MM.1S (cell line): ENCODE results near the gene DCST2.

Source experiments
- DNase-seq: peaks from one replicate; pipeline ENCODE4 v3.0.0-alpha.2; 2015
- H2AFZ ChIP-seq: fragments of 300-600 bp; sonication (generic); 2 replicates; pipeline ENCODE4 v1.6.0; 2016; ENCODE audit warnings: antibody characterized with exemption, low read length
- H3F3A ChIP-seq: fragments of 300-600 bp; sonication (generic); 2 replicates; pipeline ENCODE4 v1.6.1; 2016; ENCODE audit warnings: mild to moderate bottlenecking, antibody characterized with exemption, low read length, moderate library complexity, mixed read lengths; ENCODE audit not compliant: insufficient read depth
- H3K27ac ChIP-seq: fragments of 300-600 bp; sonication (generic); 2 replicates; pipeline ENCODE4 v1.5.1; 2016; ENCODE audit warnings: mild to moderate bottlenecking, low read length
- H3K27me3 ChIP-seq: fragments of 300-600 bp; sonication (generic); replicated peaks from 2 replicates; pipeline ENCODE4 v1.6.0; 2016; ENCODE audit warnings: low read length; ENCODE audit not compliant: insufficient read depth
- H3K36me3 ChIP-seq: fragments of 300-600 bp; sonication (generic); replicated peaks from 2 replicates; pipeline ENCODE4 v1.6.1; 2016; ENCODE audit warnings: mild to moderate bottlenecking, low read length, mixed read lengths; ENCODE audit not compliant: insufficient read depth
- H3K4me1 ChIP-seq: fragments of 300-600 bp; sonication (generic); 2 replicates; pipeline ENCODE4 v1.6.1; 2016; ENCODE audit warnings: low read length, mixed read lengths
- H3K4me2 ChIP-seq: fragments of 300-600 bp; sonication (generic); 2 replicates; pipeline ENCODE4 v1.6.0; 2016; ENCODE audit warnings: low read depth, low read length
- H3K4me3 ChIP-seq: fragments of 300-600 bp; sonication (generic); 2 replicates; pipeline ENCODE4 v1.5.1; 2016; ENCODE audit warnings: low read length, mixed read lengths
- H3K79me2 ChIP-seq: fragments of 300-600 bp; sonication (generic); 2 replicates; pipeline ENCODE4 v1.6.1; 2016; ENCODE audit warnings: mixed run types, low read length, mixed read lengths
- H3K9ac ChIP-seq: fragments of 300-600 bp; sonication (generic); 2 replicates; pipeline ENCODE4 v1.6.1; 2016; ENCODE audit warnings: low read length, mixed read lengths
- H3K9me2 ChIP-seq: fragments of 300-600 bp; sonication (generic); replicated peaks from 2 replicates; pipeline ENCODE4 v1.6.1; 2016; ENCODE audit warnings: mild to moderate bottlenecking, low read length, mixed read lengths; ENCODE audit not compliant: insufficient read depth
- H3K9me3 ChIP-seq: fragments of 300-600 bp; sonication (generic); replicated peaks from 2 replicates; pipeline ENCODE4 v1.6.1; 2016; ENCODE audit warnings: mild to moderate bottlenecking, low read length, mixed read lengths; ENCODE audit not compliant: insufficient read depth
- H4K20me1 ChIP-seq: fragments of 300-600 bp; sonication (generic); 2 replicates; pipeline ENCODE4 v1.6.1; 2016; ENCODE audit warnings: mild to moderate bottlenecking, low read length, moderate library complexity, mixed read lengths; ENCODE audit not compliant: insufficient read depth
- CTCF ChIP-seq: fragments of 300-600 bp; sonication (generic); IDR thresholded peaks from 2 replicates; pipeline ENCODE4 v1.5.1; 2016; ENCODE audit warnings: antibody characterized with exemption, low read length, mixed read lengths
- EZH2 ChIP-seq: fragments of 300-600 bp; sonication (generic); optimal IDR thresholded peaks from 2 replicates; pipeline ENCODE3; 2017; ENCODE audit warnings: low read depth, mild to moderate bottlenecking, antibody characterized with exemption, low read length, mixed read lengths
- EZH2phosphoT487 ChIP-seq: fragments of 300-600 bp; sonication (generic); IDR thresholded peaks from 2 replicates; pipeline ENCODE4 v1.6.1; 2018; ENCODE audit warnings: antibody characterized with exemption, low read length

The DCST2 gene

GRCh38 chr1:155060736-155061135 is 27.2 kb upstream of the DCST2 start:
- Histone ChIP-seq H3F3A (peaks cover 17% of the 10 kb centered on the region), H3K9me2 (no peaks in the 10 kb centered on the region), H2AFZ (no peak overlapping the region), H3K36me3 (peaks cover 2% of the 10 kb centered on the region; the same call in 1 of the 2 replicates), H3K9ac (no peak overlapping the region), H3K9me3 (no peaks in the 10 kb centered on the region), H4K20me1 (no peaks in the 10 kb centered on the region), H3K27me3 (no peaks in the 10 kb centered on the region), H3K4me1 (peaks cover 13% of the 10 kb centered on the region), H3K4me3 (no peak overlapping the region), H3K27ac (no peak overlapping the region), H3K4me2 (no peak overlapping the region), H3K79me2 (0 out of 2 replicates have a peak, but pooled peaks cover 8% of the 10 kb centered on the region)
- no peak for TF ChIP-seq EZH2
- no peak for TF ChIP-seq CTCF
- no peak for TF ChIP-seq EZH2phosphoT487
- no peak for DNase-seq

- no peak for DNase-seq
- no peaks in the 10 kb centered on the region for H4K20me1 ChIP-seq
- H3K36me3 ChIP-seq = peaks cover 2% of the 10 kb centered on the region; the same call in 1 of the 2 replicates
- H3F3A ChIP-seq = 0 out of 2 replicates have a peak, but pooled peaks cover 2% of the 10 kb centered on the region
- peaks cover 10% of the 10 kb centered on the region for H3K4me1 ChIP-seq
- TF ChIP-seq CTCF (peak; percentile 19; the same call in 1 of the 2 replicates), EZH2 (no peak)
- no peak overlapping the region for H3K4me2 ChIP-seq
- H2AFZ ChIP-seq = no peak overlapping the region
- H3K9me2 ChIP-seq = no peaks in the 10 kb centered on the region
- no peak overlapping the region for H3K9ac ChIP-seq
- H3K79me2 ChIP-seq = peaks cover 18% of the 10 kb centered on the region
- H3K4me3 ChIP-seq = no peak overlapping the region
- no peak overlapping the region for H3K27ac ChIP-seq
- no peaks in the 10 kb centered on the region for H3K9me3 ChIP-seq
- no peaks in the 10 kb centered on the region for H3K27me3 ChIP-seq
These were observed 24.2 kb upstream of the DCST2 start for GRCh38 chr1:155057788-155058211.

- H3K27me3 ChIP-seq = no peaks in the 10 kb centered on the region
- no peaks in the 10 kb centered on the region for H3K9me2 ChIP-seq
- H3K9me3 ChIP-seq = no peaks in the 10 kb centered on the region
These were observed 23.5 kb upstream of the DCST2 start for GRCh38 chr1:155057104-155057503.

More at GRCh38 chr1:155057104-155057503, 23.5 kb upstream of the DCST2 start:
- no peaks in the 10 kb centered on the region for H3F3A ChIP-seq
- no peak overlapping the region for H3K9ac ChIP-seq
- no peaks in the 10 kb centered on the region for H4K20me1 ChIP-seq
- peaks cover 2% of the 10 kb centered on the region; the same call in 1 of the 2 replicates for H3K36me3 ChIP-seq
- no peak overlapping the region for H3K4me3 ChIP-seq
- no peak overlapping the region for H3K27ac ChIP-seq
- DNase-seq = no peak
- TF ChIP-seq EZH2phosphoT487 (no peak), CTCF (no peak), EZH2 (no peak)
- no peak overlapping the region for H3K4me2 ChIP-seq
- peaks cover 25% of the 10 kb centered on the region for H3K79me2 ChIP-seq
- H3K4me1 ChIP-seq = peaks cover 13% of the 10 kb centered on the region
- H2AFZ ChIP-seq = no peak overlapping the region
